Dedifferentiated amniotic fluid mesenchymal stem cell (primary cell): ENCODE results near the gene SF3A2.

ENCODE experiments used
- DNase-seq: peaks from one replicate; pipeline ENCODE4 v3.0.0-alpha.2; 2016; ENCODE audit errors: extremely low spot score

SF3A2 gene

DNA sequence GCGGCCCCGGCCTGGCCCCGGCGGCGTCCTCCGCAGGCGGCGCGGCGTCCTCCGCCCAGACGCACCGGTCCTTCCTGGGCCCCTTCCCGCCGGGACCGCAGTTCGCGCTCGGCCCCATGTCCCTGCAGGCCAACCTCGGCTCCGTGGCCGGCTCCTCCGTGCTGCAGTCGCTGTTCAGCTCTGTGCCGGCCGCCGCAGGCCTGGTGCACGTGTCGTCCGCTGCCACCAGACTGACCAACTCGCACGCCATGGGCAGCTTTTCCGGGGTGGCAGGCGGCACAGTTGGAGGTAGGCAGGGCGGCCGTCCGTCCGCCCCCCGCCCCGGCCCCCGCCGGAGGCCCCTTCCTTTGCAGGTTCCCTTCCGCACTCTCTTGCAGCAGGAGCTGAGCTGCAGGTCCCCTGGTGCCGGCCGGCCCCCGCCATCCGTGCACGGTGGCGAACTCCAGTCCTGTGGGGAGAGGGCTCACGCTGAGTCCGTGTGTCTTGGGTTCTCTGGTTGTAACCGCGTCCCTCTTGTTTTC, 9.7 kb upstream of the SF3A2 start:
- no peak for DNase-seq

DNA sequence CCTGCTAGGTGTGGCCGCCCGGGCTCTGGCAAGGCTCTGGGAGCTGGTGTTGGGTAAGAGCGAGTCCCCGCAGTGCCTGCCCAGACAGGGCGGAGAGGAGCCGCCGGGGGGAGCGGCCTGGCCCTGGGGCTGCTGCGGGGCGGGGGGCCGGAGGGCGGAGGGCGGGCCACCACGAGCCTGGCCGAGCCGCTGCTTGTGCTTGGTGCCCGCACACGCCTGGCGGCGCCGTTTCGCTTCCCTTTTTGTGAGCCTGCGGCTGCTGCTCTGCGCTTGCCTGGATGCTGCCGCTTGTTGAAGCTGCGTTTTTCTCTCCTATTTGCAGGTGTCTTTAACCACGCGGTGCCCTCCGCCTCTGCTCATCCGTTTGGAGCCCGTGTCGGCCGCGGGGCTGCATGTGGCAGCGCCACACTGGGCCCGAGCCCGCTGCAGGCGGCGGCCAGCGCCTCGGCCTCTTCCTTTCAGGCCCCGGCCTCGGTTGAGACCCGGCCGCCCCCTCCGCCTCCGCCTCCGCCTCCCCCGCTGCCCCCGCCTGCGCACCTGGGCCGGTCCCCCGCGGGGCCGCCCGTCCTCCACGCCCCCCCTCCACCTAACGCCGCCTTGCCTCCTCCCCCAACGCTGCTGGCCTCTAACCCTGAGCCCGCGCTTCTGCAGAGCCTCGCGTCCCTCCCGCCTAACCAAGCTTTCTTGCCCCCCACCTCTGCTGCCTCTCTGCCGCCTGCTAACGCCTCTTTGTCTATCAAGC, 9.0 kb upstream of the SF3A2 start:
- no peak for DNase-seq

DNA sequence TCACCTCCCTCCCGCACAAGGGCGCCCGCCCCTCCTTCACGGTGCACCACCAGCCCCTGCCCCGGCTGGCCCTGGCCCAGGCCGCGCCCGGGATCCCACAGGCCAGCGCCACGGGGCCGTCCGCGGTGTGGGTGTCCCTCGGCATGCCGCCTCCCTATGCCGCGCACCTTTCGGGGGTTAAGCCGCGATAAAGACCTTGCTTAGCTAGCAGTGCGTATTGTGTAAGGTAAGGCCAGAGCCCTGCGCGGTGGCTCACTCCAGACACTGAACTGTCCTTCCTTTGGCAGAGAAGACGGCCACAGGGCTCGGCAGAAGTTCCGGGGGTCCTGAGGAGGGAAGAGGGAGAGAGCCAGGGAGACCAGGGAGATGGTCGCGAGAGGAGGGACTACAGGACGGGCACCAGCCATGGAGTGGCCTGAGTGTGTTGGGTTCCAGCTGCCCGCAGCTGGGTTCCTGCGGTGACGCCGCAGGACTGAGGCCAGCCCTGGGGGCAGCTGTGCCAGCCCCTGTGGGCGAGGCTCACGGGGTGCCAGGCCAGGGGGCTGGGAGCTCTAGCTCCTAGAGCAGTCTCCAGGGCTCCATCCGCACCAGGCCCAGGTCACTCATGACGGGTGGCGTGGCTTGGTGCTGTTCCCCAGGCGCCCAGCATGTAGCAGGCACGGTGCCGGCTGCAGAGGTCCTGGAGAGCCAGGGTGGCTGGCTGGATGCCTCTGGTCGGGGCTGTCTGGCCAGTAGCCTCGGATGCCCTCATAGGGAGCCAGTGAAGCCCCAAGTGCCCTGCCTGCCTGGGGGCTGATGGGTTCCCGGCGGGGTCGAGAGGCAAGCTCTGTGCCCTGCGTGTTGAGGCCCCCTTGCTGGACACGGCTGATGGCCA, 8.2 kb upstream of the SF3A2 start:
- no peak for DNase-seq

DNA sequence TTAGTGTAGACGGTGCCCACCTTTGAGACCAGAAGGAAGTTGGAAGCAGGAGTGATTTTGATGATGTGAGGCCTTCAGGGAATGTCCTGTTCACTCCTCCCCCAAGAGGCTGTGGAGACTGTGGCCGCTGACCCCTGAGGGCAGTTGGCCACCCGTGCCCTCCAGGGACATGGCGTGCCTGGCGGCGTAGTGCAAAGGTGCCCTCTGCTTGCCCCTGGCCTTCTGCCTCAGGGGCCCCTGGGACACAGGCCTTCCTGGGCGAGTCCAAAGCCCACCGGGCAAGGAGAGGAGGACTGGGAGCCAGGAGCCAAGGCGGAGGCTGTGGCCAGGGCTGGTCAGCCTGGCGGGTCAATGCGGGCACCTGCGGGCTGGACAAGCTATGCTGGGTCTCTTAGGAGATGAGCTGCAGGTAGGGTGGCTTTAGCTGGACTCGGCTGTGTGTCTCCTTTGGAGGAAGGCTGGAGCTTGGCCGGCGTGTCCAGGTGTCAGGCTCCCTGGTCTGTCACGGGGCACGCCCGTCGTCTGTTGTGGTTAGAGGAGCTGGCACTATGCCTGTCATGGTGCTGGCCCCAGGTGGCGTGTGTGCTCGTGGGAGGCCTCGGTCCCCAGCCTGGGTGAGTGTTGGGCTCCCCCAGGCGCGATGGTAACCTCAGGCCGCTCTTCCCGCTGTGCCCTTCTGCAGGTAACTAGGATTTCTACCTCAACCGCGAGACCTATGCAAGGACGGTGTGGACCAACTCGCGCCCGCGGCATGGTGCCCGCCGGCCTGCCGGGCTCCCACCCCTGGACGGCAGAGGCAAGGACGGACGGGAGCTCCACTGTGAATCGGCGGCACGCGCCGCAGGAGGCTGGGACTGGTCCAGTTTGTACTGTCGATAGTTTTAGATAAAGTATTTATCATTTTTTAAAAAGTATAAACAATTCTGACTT, 7.3 kb upstream of the SF3A2 start:
- DNase-seq: no peak

DNA sequence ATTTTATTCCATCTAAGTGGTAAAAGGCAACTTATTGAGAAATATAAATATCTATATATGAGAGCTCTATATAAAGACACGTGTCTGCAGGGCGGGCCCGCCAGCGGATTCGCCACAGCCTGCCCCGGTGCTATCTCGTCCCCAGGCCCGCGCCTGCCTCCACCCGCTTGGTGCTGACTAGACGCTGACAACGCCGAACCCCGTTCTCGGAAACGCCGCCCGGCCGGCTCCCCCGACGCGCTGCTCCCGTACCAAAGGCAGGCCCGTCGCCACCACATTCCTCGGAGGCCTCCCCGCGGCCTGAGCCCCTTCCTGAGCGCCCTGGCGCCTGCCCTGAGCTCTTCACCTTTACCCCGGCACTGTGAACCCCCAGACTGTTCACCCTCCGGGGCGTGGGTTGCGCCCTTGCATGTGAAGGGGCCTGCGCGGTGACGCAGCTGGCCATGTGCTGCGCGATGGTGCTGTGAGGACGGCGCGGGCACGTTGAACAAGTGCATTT, 6.5 kb upstream of the SF3A2 start:
- DNase-seq: no peak

DNA sequence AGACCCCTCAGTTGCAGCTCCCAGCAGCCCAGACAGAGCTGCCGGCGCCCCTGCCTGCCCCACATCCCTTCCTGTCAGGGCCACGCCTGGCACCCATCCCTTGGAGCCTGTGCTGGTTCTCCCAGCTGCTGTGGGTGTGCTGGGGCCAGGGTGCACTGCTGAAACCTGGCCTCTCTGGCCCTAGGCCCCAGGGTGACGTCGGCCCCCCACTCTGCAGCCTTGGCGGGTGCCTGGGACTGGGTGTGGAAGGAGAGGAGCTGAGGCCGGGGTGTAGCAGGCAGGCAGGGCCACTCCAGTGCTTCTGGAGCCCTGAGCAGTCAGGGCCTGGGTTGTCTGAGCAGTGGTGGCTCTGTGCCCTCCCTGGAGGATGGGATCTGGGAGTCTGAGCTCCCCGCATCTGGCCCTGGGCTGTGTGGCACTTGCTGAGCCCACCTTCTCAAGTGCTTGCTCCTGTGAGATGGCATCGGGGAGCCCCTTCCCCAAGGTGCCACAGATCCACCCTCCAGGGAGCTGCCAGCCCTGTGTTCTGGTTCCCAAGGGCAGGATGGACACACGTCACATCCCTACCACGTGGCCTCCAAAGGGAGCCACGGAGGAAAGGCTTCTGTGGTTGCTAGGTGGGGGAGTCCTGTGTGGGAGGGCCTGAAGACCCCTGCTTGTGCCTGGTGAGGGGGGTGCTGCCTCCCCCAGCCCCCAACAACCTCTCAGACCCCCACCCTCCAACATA, 5.7 kb upstream of the SF3A2 start:
- no peak for DNase-seq

DNA sequence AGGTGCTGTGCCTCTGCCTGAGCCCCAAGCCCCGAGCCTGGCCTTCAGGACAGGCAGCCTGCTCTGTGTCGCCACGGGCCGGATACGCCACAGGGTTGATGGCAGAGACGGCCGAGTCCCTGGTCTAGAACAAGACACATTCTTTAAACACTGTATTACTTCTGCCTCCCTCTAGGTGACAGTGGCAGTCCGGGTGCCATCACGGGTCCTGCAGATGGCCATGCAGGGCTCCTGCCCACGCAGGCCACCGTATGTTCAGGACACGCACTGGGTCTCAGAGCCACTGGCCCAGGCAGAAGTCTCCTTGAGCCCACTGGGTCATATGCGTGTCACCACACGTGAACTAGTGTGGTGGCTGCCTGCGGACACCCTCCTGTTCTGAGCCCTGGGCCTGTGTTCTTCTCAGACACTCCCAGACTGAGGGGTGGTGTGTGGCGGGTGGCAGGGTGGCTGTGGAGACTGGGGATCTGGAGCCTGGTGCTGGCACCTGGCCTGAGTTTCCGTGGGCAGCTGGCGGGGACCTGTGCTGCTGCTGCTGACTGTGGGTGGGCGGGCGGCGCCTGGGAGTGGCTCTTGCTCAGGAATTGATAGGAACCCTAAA, 4.9 kb upstream of the SF3A2 start:
- no peak for DNase-seq

DNA sequence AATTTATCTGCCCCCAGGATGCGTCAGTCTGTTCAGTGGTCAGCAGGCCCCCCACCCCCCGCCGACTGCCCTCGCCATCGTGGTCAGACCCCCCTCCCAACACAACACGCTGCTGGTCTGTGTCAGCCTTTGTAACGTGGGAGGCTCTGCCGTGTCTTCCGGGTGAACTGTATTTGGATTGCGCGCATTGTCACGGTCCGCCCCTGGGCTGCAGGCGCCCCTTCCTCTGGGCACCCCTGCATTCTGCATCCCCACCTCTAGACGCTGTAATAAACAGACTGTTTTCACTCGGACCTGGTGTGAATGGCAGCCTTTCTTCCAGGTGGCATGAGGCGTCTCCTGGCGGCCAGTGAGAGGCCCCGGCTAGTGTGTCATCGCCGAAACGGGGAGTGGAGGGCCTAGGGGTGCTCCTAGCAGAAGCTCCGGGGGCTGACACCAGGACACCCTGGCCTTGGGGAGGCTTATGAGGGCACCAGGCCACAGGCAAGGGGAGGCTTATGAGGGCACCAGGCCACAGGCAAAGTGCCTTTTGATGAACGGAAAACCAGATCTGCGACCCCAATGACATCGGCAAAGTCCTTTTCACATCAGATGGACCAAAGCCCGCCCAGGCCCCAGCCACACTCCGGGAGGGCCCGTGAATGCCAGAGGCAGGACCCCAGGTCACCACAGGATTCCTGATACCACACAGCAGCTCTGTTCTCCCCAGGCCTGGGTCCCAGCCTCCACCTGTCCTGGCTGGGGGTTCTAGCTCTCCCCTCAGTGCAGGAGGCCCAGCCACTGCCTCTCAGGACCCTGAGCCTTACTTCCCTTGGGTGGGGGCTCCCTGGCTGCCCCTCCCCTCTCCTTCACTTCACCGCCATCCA, 4.1 kb upstream of the SF3A2 start:
- DNase-seq: no peak

DNA sequence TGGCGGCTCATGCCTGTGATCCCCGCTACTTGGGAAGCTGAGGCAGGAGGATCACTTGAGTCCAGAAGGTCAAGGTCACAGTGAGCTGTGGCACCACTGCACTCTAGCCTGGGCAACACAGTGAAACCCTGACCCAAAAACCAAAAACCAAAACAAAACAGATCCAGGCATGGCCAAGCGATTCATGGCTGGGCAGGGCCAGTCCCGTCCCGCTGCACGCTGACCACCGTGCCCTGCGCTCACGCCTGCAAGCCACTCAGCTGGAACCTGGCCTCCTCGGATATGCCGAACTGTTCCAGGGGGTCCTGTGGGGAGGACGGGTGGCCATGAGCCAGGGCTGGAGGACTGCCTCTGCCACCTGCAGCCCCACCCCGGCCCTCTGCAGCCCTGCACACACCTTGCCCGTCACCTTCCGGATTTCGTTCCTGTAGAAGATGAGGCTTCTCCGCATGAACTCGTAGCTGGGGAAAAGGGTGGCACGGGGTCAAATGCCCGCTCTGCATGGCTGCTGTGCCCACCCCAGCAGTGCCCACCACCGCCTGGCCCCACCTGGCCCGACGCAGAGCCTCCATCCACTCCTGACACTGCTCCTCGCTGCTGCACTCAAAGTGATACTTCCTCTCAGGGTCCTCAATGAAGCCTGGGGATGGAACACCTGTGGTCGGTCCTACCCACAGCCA, 2.9 kb upstream of the SF3A2 start:
- no peak for DNase-seq

DNA sequence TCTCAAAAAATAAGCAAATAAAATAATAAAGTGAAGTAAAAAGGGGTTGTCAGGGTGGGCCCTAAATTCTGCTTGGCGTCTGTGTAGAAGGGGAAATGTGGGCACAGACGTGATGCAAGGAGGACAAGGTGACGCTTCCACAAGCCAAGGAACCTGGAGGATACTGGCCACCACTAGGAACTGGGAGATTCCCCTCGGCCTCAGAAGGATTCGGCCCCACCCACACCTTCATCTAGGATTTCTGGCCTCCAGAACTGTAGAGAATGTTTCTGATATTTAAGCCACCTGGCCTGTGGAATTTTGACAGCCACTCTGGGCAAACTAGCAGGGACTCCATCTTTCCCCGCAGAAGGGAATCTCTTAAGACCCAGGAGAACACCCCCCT, 1.6 kb upstream of the SF3A2 start:
- no peak for DNase-seq

DNA sequence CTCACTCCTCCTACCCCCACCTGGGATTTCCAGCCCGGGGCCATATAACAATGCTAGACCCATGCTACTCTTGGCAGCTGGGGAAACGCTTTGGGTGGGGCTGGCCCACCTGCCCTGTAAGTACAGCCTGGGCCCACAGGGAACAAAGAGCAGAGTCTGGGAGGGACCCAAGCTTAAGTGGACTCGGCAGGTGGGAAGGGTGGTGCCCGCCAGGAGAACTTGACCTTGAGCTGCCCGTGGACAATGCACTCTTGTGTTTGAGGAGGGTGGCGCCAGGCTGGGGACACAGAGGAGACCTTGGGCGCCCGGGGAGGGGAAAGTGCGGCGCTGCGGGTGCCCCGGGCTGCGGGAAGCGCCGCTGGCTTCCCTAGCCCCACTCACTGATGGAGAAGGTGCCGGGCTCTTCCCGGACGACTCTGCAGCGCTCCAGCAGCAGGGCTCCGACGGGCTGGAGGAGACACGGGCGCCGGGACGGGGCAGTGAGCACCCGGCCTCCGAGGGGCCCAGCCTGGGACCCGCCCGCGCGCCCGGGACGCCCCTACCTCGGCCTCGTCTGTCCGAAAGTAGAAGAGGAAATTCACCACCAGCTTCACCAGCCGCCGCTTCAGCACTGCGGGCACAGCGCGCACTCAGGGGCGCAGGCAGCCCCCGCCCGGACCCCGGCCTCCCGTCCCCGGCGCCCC, 1.1 kb upstream of the SF3A2 start:
- no peak for DNase-seq

DNA sequence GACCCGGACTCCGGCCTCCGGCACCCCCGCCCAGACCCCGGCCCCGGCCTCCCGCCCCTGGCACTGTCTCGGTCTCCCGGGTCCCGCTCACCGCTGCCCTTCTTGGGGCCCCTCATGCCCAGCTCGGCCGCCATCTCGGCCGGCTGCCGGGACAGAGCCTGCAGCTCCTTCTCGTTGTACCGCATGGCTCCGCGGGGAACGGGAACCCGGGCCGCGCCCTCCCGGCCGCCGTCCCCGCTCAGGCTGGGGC, 635 bp upstream of the SF3A2 start:
- DNase-seq: no peak

DNA sequence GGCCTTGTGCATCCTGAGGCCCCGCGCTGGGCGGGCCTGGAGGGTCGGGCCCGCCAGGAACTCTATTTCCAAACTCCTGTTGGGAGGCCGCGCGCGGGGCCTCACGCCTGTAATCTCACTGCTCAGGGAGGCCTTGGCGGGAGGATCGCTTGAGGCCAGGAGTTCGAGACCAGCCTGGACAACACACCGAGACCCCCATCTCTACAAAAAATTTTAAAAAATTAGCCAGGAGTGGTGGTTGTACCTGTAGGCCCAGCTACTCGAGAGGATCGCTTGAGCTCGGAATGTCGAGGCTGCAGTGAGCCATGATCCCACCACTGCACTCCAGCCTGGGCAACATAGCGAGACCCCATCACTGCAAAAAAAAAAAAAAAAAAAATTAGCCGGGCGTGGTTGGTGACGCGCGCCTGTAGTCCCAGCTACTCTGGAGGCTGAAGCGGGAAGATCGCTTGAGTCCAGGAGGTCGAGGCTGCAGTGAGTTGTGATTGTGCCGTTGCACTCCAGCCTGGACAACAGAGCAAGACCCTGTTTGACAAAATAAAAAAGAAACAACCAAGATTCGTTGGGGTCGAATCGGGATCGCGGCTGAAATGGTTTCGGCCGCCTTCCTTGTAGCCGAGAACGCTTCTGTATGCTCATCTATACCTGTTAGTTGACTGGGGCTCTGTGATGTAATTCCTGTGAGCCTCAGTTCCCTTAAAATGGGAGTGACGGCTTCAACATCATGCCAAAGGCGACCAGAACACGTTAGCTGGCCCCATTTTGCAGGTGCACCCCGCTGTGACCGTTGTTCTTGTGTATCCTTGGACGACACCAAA, 636 bp downstream of the SF3A2 start:
- DNase-seq: peak; percentile 17

DNA sequence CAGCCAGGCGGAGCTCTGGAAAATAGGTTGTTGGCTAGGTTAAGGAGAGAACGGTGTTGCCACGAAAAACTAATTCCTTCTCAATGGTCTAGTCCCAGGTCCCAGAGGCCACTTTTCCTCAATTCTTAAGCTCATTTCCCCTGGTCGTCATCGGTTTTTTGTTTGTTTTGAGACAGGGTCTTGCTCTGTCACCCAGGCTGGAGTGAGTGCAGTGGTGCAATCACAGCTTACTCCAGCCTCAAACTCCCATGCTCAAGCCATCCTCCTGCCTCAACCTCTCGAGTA, 1.2 kb downstream of the SF3A2 start:
- no peak for DNase-seq

DNA sequence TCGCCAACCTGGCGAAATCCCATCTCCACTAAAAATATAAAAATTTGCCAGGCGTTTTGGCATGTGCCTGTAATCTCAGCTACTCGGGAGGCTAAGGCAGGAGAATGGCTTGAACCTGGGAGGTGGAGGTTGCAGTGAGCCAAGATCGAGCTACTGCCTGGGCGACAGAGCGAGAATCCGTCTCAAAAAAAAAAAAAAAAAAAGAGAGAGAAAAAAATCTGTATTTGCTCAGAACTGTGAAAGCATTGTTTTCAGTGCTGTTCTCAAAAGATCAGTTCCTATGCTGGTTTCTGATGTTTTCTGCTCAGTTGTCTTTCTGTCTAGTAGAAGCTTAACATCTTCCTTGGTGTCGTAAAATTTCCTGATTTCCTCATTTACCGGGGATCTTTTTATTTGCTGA, 2.5 kb downstream of the SF3A2 start:
- no peak for DNase-seq

DNA sequence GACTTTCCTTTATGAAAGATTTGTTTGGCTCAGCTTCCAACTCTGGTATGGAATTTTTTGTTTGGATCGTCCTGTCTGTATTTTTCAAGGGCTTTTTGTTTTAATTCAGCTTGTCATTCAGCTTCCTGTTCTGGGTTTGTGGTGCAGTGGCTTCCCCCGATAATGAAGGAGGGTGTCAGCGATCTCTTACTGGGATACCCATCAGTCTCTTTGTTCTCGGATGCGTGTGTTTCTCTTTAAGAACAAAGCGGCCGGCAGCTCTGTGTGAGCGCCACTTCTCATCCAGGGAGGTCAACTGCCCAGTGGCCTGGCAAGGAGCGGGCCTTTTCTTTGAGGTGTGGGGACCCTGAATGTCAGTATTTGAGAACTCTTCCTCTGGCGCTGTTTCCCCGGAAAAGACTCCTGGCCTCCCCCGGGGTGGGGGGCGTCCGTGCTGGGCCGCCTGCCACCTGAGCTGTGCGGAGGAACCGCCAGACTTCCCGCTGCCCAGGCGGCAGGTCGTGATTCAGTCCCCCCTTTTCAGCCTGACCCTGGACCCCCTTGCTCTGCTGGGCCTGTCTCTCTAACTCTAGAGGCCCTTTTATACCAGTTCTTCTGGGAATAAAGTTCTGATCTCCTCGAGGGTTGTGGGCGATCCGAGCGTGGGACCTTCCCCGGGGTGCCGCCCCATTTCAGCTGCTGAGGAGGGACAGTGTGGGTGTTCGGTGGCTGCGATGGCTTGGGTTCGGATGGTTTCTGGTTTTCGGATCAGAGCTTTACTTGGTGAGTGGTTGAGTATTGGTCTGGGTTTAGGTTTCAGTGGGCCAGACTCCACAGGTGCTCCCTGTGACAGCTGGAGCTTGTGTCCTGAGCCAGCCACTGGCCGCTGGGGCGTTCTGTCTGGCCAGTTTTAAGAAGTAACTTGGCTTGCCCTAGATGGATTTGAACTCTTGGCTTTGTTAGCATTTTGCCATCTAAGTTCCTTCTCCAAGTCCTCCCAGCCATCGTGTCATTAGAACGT, 3.4 kb downstream of the SF3A2 start:
- DNase-seq: no peak
